Measurements from ENCODE around the gene MPV17L.

MPV17L gene

DNA sequence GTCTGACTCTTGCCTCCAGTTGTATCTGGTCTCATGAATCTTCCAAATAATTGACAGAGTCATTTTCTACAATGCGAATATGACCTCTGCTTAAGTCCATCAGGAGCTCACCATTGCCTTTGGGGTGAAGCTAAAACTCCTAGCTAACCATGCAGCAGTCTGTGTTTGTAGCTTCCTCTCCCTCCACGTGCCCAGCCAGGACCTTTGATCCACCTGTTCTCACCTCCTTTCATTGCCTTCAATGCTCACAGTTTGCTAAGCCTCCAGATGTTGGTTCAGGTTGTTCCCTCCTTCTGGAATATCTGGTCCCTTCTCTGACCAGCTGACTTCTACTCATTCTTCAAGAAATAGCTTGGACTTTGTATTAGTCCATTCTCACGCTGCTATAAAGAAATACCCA is 61.8 kb downstream of the MPV17L start:
- no peaks in the 10 kb centered on the region for H3K27me3 ChIP-seq (ENCODE audit: control insufficient read depth, insufficient read depth, low read length)
- H3K36me3 ChIP-seq (ENCODE audit: control insufficient read depth, insufficient read depth, low read length) = no peaks in the 10 kb centered on the region
- H3K4me1 ChIP-seq (ENCODE audit: control insufficient read depth, insufficient read depth, low read length) = no peaks in the 10 kb centered on the region
- H3K9me3 ChIP-seq (ENCODE audit: control insufficient read depth, insufficient read depth, low read length) = no peaks in the 10 kb centered on the region
- no peak overlapping the region for H3K4me3 ChIP-seq (ENCODE audit: low read depth, low read length)
- H3K9ac ChIP-seq (ENCODE audit: low read depth, low read length) = no peak overlapping the region

DNA sequence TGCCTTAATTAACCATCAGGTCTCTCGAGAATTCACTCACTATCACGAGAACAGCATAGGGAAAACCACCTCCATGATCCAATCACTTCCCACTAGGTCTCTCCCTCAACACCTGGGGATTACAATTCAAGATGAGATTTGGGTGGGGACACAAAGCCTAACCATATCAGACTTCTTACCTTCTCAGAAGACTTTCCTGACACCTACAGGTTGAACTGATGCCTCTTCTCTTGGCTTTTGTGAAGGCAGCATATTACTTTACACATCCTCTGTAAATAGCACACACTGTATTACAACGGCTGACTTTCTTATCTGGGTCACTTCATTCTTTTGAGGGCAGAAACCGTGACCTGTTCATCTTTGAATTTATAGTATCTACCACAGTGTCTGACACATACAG is 62.4 kb downstream of the MPV17L start:
- H3K4me1 ChIP-seq (ENCODE audit: control insufficient read depth, insufficient read depth, low read length) = no peaks in the 10 kb centered on the region
- H3K36me3 ChIP-seq (ENCODE audit: control insufficient read depth, insufficient read depth, low read length) = no peaks in the 10 kb centered on the region

GRCh38 chr16:15459791-15460190 is 64.2 kb downstream of the MPV17L start:
- Histone ChIP-seq H3K27me3 (ENCODE audit: control insufficient read depth, insufficient read depth, low read length) (no peaks in the 10 kb centered on the region), H3K4me3 (ENCODE audit: low read depth, low read length) (no peak overlapping the region), H3K4me1 (ENCODE audit: control insufficient read depth, insufficient read depth, low read length) (no peaks in the 10 kb centered on the region), H3K36me3 (ENCODE audit: control insufficient read depth, insufficient read depth, low read length) (no peaks in the 10 kb centered on the region), H3K9me3 (ENCODE audit: control insufficient read depth, insufficient read depth, low read length) (no peaks in the 10 kb centered on the region), H3K9ac (ENCODE audit: low read depth, low read length) (no peak overlapping the region)

More for the DNA sequence above, 62.4 kb downstream of the MPV17L start:
- no peak overlapping the region for H3K4me3 ChIP-seq (ENCODE audit: low read depth, low read length)
- no peaks in the 10 kb centered on the region for H3K27me3 ChIP-seq (ENCODE audit: control insufficient read depth, insufficient read depth, low read length)
- no peaks in the 10 kb centered on the region for H3K9me3 ChIP-seq (ENCODE audit: control insufficient read depth, insufficient read depth, low read length)
- no peak overlapping the region for H3K9ac ChIP-seq (ENCODE audit: low read depth, low read length)

DNA sequence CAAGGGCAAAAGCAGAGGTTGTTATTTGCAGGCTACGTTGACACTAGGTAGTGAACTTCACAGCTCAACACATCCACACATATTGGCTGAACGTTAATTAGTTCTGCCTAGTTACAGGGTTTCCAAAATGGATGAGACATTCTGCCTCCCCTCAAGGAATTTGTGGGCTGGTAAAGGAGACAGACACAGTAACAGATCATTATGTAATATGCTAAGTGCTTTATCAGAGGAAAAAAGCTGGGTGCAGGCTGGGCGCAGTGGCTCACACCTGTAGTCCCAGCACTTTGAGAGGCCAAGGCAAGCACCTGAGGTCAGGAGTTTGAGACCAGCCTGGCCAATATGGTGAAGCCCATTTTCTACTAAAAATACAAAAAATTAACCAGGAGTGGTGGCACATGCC is 65.0 kb downstream of the MPV17L start:
- no peaks in the 10 kb centered on the region for H3K27me3 ChIP-seq (ENCODE audit: control insufficient read depth, insufficient read depth, low read length)
- H3K9me3 ChIP-seq (ENCODE audit: control insufficient read depth, insufficient read depth, low read length) = no peaks in the 10 kb centered on the region
- H3K4me1 ChIP-seq (ENCODE audit: control insufficient read depth, insufficient read depth, low read length) = no peaks in the 10 kb centered on the region
- H3K36me3 ChIP-seq (ENCODE audit: control insufficient read depth, insufficient read depth, low read length) = no peaks in the 10 kb centered on the region
- no peak overlapping the region for H3K9ac ChIP-seq (ENCODE audit: low read depth, low read length)
- H3K4me3 ChIP-seq (ENCODE audit: low read depth, low read length) = no peak overlapping the region

DNA sequence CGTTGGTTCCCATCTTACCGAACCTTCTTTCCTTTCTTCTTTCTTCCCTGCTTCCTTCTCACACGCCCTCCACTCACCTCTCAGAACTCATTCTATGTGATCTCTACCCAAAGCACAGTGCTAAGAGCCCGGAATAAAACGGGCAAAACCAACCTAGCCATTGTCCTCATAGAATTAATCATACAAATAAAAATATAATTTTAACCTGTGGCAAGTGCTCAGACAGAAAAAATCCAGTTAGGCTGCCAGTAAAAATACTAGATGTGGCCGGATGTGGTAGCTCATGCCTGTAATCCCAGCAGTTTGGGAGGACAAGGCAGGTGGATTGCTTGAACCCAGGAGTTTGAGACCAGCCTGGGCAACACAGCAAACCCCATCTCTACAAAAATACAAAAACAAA is 65.8 kb downstream of the MPV17L start:
- no peaks in the 10 kb centered on the region for H3K4me1 ChIP-seq (ENCODE audit: control insufficient read depth, insufficient read depth, low read length)
- no peak overlapping the region for H3K4me3 ChIP-seq (ENCODE audit: low read depth, low read length)
- H3K9me3 ChIP-seq (ENCODE audit: control insufficient read depth, insufficient read depth, low read length) = no peaks in the 10 kb centered on the region
- no peaks in the 10 kb centered on the region for H3K36me3 ChIP-seq (ENCODE audit: control insufficient read depth, insufficient read depth, low read length)
- H3K27me3 ChIP-seq (ENCODE audit: control insufficient read depth, insufficient read depth, low read length) = no peaks in the 10 kb centered on the region
- no peak overlapping the region for H3K9ac ChIP-seq (ENCODE audit: low read depth, low read length)

Measured in iPS-15b (cell line).